K562 (cell line): ENCODE measurements around the gene THEM5.
"Not testable (repeated sequence)": the region's sequence is repeated elsewhere in the genome, so short reads cannot be mapped to it uniquely, and the experiment has no call there.

Experiments
- EP300 ChIP-seq: IDR thresholded peaks from 2 replicates; pipeline ENCODE4 v1.6.1; 2012; ENCODE audit warnings: low read length, improper control_type of control experiment
- ERF ChIP-seq: fragments of 450-650 bp; formaldehyde crosslinking; IDR thresholded peaks from 2 replicates; pipeline ENCODE4 v1.4.0; 2020; ENCODE audit warnings: mild to moderate bottlenecking, mixed read lengths
- GTF2F1 ChIP-seq: IDR thresholded peaks from 2 replicates; pipeline ENCODE4 v1.6.1; 2011; ENCODE audit warnings: low read depth, low read length, improper control_type of control experiment
- MYC ChIP-seq, 2 experiments: fragments of 250-450 bp in 1 of 2; sonication (Bioruptor Pico) in 1 of 2; IDR thresholded peaks; 2 replicates each; pipeline versions ENCODE4 v1.5.1 to v1.6.1; 2012 to 2021; ENCODE audit warnings: low read depth in 2 of 2, borderline replicate concordance in 1 of 2, improper control_type of control experiment in 1 of 2, low read length in 1 of 2, mild to moderate bottlenecking in 1 of 2, moderate library complexity in 1 of 2
- NFIC ChIP-seq: fragments of 450-650 bp; IDR thresholded peaks from 2 replicates; pipeline ENCODE4 v1.6.1; 2017; ENCODE audit warnings: mild to moderate bottlenecking, inconsistent platforms
- RAD21 ChIP-seq, 2 experiments: fragments of 250-450 bp in 1 of 2; fragments of 450-650 bp in 1 of 2; sonication (Bioruptor Pico) in 1 of 2; formaldehyde crosslinking in 1 of 2; IDR thresholded peaks in 1 of 2; conservative IDR thresholded peaks in 1 of 2; 2 replicates each; pipeline versions ENCODE4 v1.4.0 to v1.8.0; 2020 to 2022; ENCODE audit warnings: mild to moderate bottlenecking in 2 of 2, moderate library complexity in 1 of 2
- ZNF133 ChIP-seq: fragments of 250-450 bp; sonication (Bioruptor Pico); IDR thresholded peaks from 2 replicates; pipeline ENCODE4 v1.4.0; 2020; ENCODE audit warnings: mild to moderate bottlenecking
- ZNF239 ChIP-seq: fragments of 250-450 bp; sonication (Bioruptor Pico); IDR thresholded peaks from 2 replicates; pipeline ENCODE4 v1.4.0; 2020; ENCODE audit warnings: mild to moderate bottlenecking
- ZNF24 ChIP-seq: fragments of 450-650 bp; IDR thresholded peaks from 2 replicates; pipeline ENCODE4 v1.6.1; 2016
- TF ChIP-seq, protein P1 (sequence below): sonication (generic); formaldehyde crosslinking; IDR thresholded peaks from 2 replicates; pipeline ENCODE4 v1.8.1; 2023; ENCODE audit warnings: mild to moderate bottlenecking, missing genetic modification reagents

DNA sequence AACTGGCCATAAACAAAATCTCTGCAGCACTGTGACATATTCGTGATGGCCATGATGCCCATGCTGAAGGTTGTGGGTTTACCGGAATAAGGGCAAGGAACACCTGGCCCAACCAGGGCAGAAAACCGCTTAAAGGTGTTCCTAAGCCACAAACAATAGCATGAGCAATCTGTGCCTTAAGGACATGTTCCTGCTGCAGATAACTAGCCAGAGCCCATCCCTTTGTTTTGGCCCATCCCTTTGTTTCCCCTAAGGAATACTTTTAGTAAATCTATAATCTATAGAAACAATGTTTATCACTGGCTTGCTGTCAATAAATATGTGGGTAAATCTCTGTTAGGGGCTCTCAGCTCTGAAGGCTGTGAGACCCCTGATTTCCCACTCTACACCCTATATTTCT lies 47.3 kb upstream of the THEM5 start:
- TF ChIP-seq NFIC; GTF2F1; ZNF24; EP300; ERF (CRISPR knock-in tag); ZNF133 (CRISPR knock-in tag); RAD21 (CRISPR knock-in tag; conservative IDR thresholded peaks at IDR 0.05 in 1 of 2, IDR thresholded peaks at IDR 0.05 in 1 of 2); MYC (IDR thresholded peaks at IDR 0.05; ENCODE audit: low read depth, low read length); MYC (CRISPR knock-in tag; IDR thresholded peaks at IDR 0.05; ENCODE audit: borderline replicate concordance, low read depth); ZNF239 (CRISPR knock-in tag): not testable (repeated sequence)
- TF ChIP-seq, protein P1, sequence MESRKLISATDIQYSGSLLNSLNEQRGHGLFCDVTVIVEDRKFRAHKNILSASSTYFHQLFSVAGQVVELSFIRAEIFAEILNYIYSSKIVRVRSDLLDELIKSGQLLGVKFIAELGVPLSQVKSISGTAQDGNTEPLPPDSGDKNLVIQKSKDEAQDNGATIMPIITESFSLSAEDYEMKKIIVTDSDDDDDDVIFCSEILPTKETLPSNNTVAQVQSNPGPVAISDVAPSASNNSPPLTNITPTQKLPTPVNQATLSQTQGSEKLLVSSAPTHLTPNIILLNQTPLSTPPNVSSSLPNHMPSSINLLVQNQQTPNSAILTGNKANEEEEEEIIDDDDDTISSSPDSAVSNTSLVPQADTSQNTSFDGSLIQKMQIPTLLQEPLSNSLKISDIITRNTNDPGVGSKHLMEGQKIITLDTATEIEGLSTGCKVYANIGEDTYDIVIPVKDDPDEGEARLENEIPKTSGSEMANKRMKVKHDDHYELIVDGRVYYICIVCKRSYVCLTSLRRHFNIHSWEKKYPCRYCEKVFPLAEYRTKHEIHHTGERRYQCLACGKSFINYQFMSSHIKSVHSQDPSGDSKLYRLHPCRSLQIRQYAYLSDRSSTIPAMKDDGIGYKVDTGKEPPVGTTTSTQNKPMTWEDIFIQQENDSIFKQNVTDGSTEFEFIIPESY (CRISPR knock-in tag) = not testable (repeated sequence)
